ENCODE results near the gene DCAF4L1. TPM values are rescaled to one million over a fixed set of nuclear protein-coding genes. Genes with fewer than 3 reads are reported as not detected.

The DCAF4L1 gene
- under 1 TPM; 0.29 to 0.48 (median 0.33) TPM for total RNA-seq

GRCh38 chr4:41981456-41981855 is at the start of gene DCAF4L1:
Gene DCAF4L1, plus strand, starts transcription at chr4:41981756. Its CDS starts 37 bp downstream, at chr4:41981793.
- no peak for TF ChIP-seq POLR2AphosphoS5 (IDR thresholded peaks at IDR 0.05)
- TF ChIP-seq POLR2A (IDR thresholded peaks at IDR 0.05) = no peak
- TF ChIP-seq CTCF (IDR thresholded peaks at IDR 0.05) = no peak
- Histone ChIP-seq H3K9me3 (no peaks in the 10 kb centered on the region), H3K4me3 (no peak within 1 kb of the TSS), H3K4me1 (no peaks in the 10 kb centered on the region), H3K27me3 (no peaks in the 10 kb centered on the region), H3K36me3 (no peaks in the 10 kb centered on the region), H3K27ac (no peak within 1 kb of the TSS)
- intact Hi-C loops (cut with DNase I; ENCODE audit: low total_unique reads) = no loop called here
- no peak for DNase-seq (ENCODE audit: low spot score in 2 of 2)

GRCh38 chr4:41932988-41933387 is 48.6 kb upstream of the DCAF4L1 start:
- no peak for DNase-seq (ENCODE audit: low spot score in 2 of 2)
- intact Hi-C loops (cut with DNase I; ENCODE audit: low total_unique reads) = no loop called here
- no peaks in the 10 kb centered on the region for H3K9me3 ChIP-seq
- no peaks in the 10 kb centered on the region for H3K36me3 ChIP-seq
- no peaks in the 10 kb centered on the region for H3K27me3 ChIP-seq
- TF ChIP-seq CTCF (IDR thresholded peaks at IDR 0.05) (no peak), POLR2AphosphoS5 (IDR thresholded peaks at IDR 0.05) (no peak), POLR2A (IDR thresholded peaks at IDR 0.05) (no peak)
- H3K4me3 ChIP-seq = no peak overlapping the region
- no peak overlapping the region for H3K27ac ChIP-seq
- H3K4me1 ChIP-seq = peaks cover 0 to 10% of the 10 kb centered on the region in 2 donors

- TF ChIP-seq POLR2AphosphoS5 (IDR thresholded peaks at IDR 0.05) (no peak), CTCF (IDR thresholded peaks at IDR 0.05) (no peak), POLR2A (IDR thresholded peaks at IDR 0.05) (no peak)
- Histone ChIP-seq H3K27me3 (no peaks in the 10 kb centered on the region), H3K36me3 (no peaks in the 10 kb centered on the region), H3K9me3 (no peaks in the 10 kb centered on the region), H3K27ac (no peak overlapping the region), H3K4me3 (peak overlapping the region; percentile 77 to 87 (median 83)), H3K4me1 (peaks cover 0 to 10% of the 10 kb centered on the region in 2 donors)
- no peak for DNase-seq (ENCODE audit: low spot score in 2 of 2)
- intact Hi-C loops (cut with DNase I; ENCODE audit: low total_unique reads) = no loop called here
These were observed 47.5 kb upstream of the DCAF4L1 start for GRCh38 chr4:41933997-41934503.

- H3K27ac ChIP-seq = no peak overlapping the region
- intact Hi-C loops (cut with DNase I; ENCODE audit: low total_unique reads) = no loop called here
- TF ChIP-seq POLR2AphosphoS5 (IDR thresholded peaks at IDR 0.05) (no peak), POLR2A (IDR thresholded peaks at IDR 0.05) (no peak), CTCF (IDR thresholded peaks at IDR 0.05) (no peak)
These were observed 47.0 kb upstream of the DCAF4L1 start for GRCh38 chr4:41934514-41934900.

GRCh38 chr4:41934901-41935651 is 46.5 kb upstream of the DCAF4L1 start, which contains the start of gene TMEM33:
Gene TMEM33, plus strand, starts transcription at chr4:41935429. Its CDS starts 56 bp downstream, at chr4:41935485.
- Histone ChIP-seq H3K27me3 (no peaks in the 10 kb centered on the region), H3K9me3 (no peaks in the 10 kb centered on the region), H3K4me3 (peak within 1 kb of the TSS; percentile 77 to 87 (median 83)), H3K4me1 (peaks cover 0 to 10% of the 10 kb centered on the region in 2 donors), H3K27ac (peak within 1 kb of the TSS; percentile 80 to 81), H3K36me3 (no peaks in the 10 kb centered on the region)
- DNase-seq (ENCODE audit: low spot score in 2 of 2) = peak; percentile 76 to 77
- intact Hi-C loops (cut with DNase I; ENCODE audit: low total_unique reads) = no loop called here
- TF ChIP-seq CTCF (IDR thresholded peaks at IDR 0.05) = peak in 1 of 3 donors; percentile 25
- peak; percentile 70 for TF ChIP-seq POLR2A (IDR thresholded peaks at IDR 0.05)
- TF ChIP-seq POLR2AphosphoS5 (IDR thresholded peaks at IDR 0.05) = peak; percentile 69 to 85 (median 76)

More at GRCh38 chr4:41934514-41934900, 47.0 kb upstream of the DCAF4L1 start:
- Histone ChIP-seq H3K4me3 (peak overlapping the region; percentile 77 to 87 (median 83)), H3K27me3 (no peaks in the 10 kb centered on the region), H3K4me1 (peaks cover 0 to 10% of the 10 kb centered on the region in 2 donors), H3K36me3 (no peaks in the 10 kb centered on the region), H3K9me3 (no peaks in the 10 kb centered on the region)
- DNase-seq (ENCODE audit: low spot score in 2 of 2) = no peak
